ENCODE results near the gene PCSK6. TPM values are rescaled to one million over a fixed set of nuclear protein-coding genes. Genes with fewer than 3 reads are reported as not detected.

The PCSK6 gene
- total RNA-seq, 1 donor from 2014 or later: 5.4 TPM

GRCh38 chr15:101316529-101316928, 173.0 kb downstream of the PCSK6 start:
- no peak for DNase-seq (ENCODE audit: low read depth, low spot score)
- no peaks in the 10 kb centered on the region for H3K36me3 Mint-ChIP-seq (ENCODE audit: low read depth)

GRCh38 chr15:101315736-101316135, 173.8 kb downstream of the PCSK6 start:
- TF ChIP-seq CTCF (conservative IDR thresholded peaks at IDR 0.05): no peak
- Mint-ChIP-seq H3K4me3 (no peak overlapping the region), H3K36me3 (ENCODE audit: low read depth) (no peaks in the 10 kb centered on the region), H3K27ac (ENCODE audit: unreplicated experiment) (no peak overlapping the region), H3K4me1 (no peaks in the 10 kb centered on the region), H3K9me3 (no peaks in the 10 kb centered on the region), H3K27me3 (ENCODE audit: low read depth) (peaks cover 15% of the 10 kb centered on the region)
- DNase-seq (ENCODE audit: low read depth, low spot score): no peak

More at GRCh38 chr15:101316529-101316928, 173.0 kb downstream of the PCSK6 start:
- TF ChIP-seq CTCF (conservative IDR thresholded peaks at IDR 0.05): no peak
- no peaks in the 10 kb centered on the region for H3K4me1 Mint-ChIP-seq
- H3K27me3 Mint-ChIP-seq (ENCODE audit: low read depth): peaks cover 21% of the 10 kb centered on the region
- no peaks in the 10 kb centered on the region for H3K9me3 Mint-ChIP-seq
- peak overlapping the region; percentile 27 for H3K27ac Mint-ChIP-seq (ENCODE audit: unreplicated experiment)
- no peak overlapping the region for H3K4me3 Mint-ChIP-seq

- Mint-ChIP-seq H3K36me3 (ENCODE audit: low read depth) (no peaks in the 10 kb centered on the region), H3K9me3 (no peaks in the 10 kb centered on the region), H3K4me3 (no peak overlapping the region), H3K27me3 (ENCODE audit: low read depth) (peaks cover 8% of the 10 kb centered on the region), H3K27ac (ENCODE audit: unreplicated experiment) (no peak overlapping the region), H3K4me1 (no peaks in the 10 kb centered on the region)
- no peak for DNase-seq (ENCODE audit: low read depth, low spot score)
- no peak for TF ChIP-seq CTCF (conservative IDR thresholded peaks at IDR 0.05)
Measured at GRCh38 chr15:101314336-101315125, 175.0 kb downstream of the PCSK6 start.

GRCh38 chr15:101313041-101313761, 176.3 kb downstream of the PCSK6 start:
- peaks cover 3% of the 10 kb centered on the region for H3K27me3 Mint-ChIP-seq (ENCODE audit: low read depth)
- no peak overlapping the region for H3K27ac Mint-ChIP-seq (ENCODE audit: unreplicated experiment)
- no peaks in the 10 kb centered on the region for H3K36me3 Mint-ChIP-seq (ENCODE audit: low read depth)
- no peak overlapping the region for H3K4me3 Mint-ChIP-seq
- TF ChIP-seq CTCF (conservative IDR thresholded peaks at IDR 0.05): no peak
- no peaks in the 10 kb centered on the region for H3K4me1 Mint-ChIP-seq
- H3K9me3 Mint-ChIP-seq: no peaks in the 10 kb centered on the region
- no peak for DNase-seq (ENCODE audit: low read depth, low spot score)

GRCh38 chr15:101310508-101310907, 179.0 kb downstream of the PCSK6 start:
- no peak for DNase-seq (ENCODE audit: low read depth, low spot score)
- Mint-ChIP-seq H3K27ac (ENCODE audit: unreplicated experiment) (no peak overlapping the region), H3K27me3 (ENCODE audit: low read depth) (no peaks in the 10 kb centered on the region), H3K4me3 (no peak overlapping the region), H3K4me1 (no peaks in the 10 kb centered on the region), H3K36me3 (ENCODE audit: low read depth) (no peaks in the 10 kb centered on the region), H3K9me3 (no peaks in the 10 kb centered on the region)
- no peak for TF ChIP-seq CTCF (conservative IDR thresholded peaks at IDR 0.05)
